Head of caudate nucleus (tissue), 42 donors: ENCODE results near the gene IZUMO3.

ENCODE experiments used
- DNase-seq, 42 donors: peaks; one replicate each; pipeline versions ENCODE4 v3.0.0 to v3.0.0-alpha.2; 2020 to 2021; ENCODE audit warnings: mixed read lengths in 7 of 42
- intact Hi-C: fragments of 100-400 bp; cut with DNase I; formaldehyde crosslinking; loops from one replicate; pipeline ENCODE4 v1.15.0; 2022

IZUMO3 gene

DNA sequence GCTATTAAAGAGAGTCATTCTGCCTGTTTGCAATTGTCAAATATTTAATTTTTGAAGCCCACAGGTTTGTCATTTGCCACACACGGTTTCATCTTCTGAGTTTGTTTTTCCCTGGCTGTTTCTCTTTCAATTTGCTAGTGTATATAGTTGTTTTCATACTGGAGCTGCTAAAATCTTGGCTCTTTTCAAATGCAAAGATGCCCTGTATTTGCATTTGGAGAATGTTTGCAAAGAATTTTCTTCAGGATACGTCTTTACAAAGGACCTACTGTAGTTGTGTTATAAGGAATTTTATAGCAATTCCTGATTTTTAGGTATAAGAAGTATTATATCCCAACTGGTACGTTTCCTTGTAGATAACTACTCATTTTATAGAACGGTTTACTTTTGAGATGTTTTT is 48.0 kb downstream of the IZUMO3 start:
- no peak for DNase-seq
- intact Hi-C loops, result no loop called here
